H1 (cell line): ENCODE data around the gene MTCH1. TPM values are rescaled to one million over a fixed set of nuclear protein-coding genes. Genes with fewer than 3 reads are reported as not detected.

Experiments used
- polyA plus RNA-seq, 7 experiments: library from polyadenylated mRNA; depleted of rRNA in 3 of 7; stranded (reverse) in 5 of 7; unstranded in 2 of 7; fragments of >200 nt in 5 of 7; fragments of 200-250 nt in 2 of 7; gene quantifications; 1 replicate in 5 of 7; 2 replicates in 1 of 7; 4 replicates in 1 of 7; pipeline versions ENCODE4 v1.2.1 to v1.2.3, GENCODE V29; 2011 to 2013; ENCODE audit warnings: missing spikeins in 2 of 7, mixed read lengths in 2 of 7
- total RNA-seq: library from RNA; stranded (reverse); fragmentation: NEBNext Ultra II Directional; extraction: Animal tissue kit (Norgen Biotek cat#: 25700); gene quantifications from 2 replicates; pipeline ENCODE4 v1.2.1, GENCODE V29; 2021
- TF ChIP-seq, protein P1 (sequence below): fragments of 300-600 bp; sonication (generic); IDR thresholded peaks from 2 replicates; pipeline ENCODE4 v1.7.1; 2012; ENCODE audit warnings: low read length, moderate library complexity, mild to moderate bottlenecking, inconsistent platforms; ENCODE audit not compliant: insufficient replicate concordance

MTCH1 gene
- total and polyA plus RNA-seq, 2 of the 8 experiments (the other 6 are each of a cell fraction or from before 2014, with no cell fraction given): 169 to 214 TPM

DNA sequence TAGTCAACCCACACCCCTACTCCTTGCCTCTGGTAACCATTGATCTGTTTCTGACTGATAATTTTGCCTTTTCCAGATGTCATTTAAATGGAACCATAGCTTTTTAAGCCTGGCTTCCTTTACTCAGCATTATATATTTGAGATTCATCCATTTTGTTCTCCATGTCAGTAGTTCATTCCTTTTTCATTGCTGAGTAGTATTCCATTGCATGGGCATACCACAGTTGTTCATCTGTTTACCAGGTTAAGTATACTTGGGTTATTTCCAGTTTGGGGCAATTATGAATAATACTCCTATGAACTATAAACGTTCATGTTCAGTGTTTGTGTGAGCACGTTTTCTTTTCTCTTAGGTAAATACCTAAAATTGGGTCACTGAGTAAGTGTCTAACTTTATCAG, 44.6 kb upstream of the MTCH1 start (continued):
- TF ChIP-seq, protein P1, sequence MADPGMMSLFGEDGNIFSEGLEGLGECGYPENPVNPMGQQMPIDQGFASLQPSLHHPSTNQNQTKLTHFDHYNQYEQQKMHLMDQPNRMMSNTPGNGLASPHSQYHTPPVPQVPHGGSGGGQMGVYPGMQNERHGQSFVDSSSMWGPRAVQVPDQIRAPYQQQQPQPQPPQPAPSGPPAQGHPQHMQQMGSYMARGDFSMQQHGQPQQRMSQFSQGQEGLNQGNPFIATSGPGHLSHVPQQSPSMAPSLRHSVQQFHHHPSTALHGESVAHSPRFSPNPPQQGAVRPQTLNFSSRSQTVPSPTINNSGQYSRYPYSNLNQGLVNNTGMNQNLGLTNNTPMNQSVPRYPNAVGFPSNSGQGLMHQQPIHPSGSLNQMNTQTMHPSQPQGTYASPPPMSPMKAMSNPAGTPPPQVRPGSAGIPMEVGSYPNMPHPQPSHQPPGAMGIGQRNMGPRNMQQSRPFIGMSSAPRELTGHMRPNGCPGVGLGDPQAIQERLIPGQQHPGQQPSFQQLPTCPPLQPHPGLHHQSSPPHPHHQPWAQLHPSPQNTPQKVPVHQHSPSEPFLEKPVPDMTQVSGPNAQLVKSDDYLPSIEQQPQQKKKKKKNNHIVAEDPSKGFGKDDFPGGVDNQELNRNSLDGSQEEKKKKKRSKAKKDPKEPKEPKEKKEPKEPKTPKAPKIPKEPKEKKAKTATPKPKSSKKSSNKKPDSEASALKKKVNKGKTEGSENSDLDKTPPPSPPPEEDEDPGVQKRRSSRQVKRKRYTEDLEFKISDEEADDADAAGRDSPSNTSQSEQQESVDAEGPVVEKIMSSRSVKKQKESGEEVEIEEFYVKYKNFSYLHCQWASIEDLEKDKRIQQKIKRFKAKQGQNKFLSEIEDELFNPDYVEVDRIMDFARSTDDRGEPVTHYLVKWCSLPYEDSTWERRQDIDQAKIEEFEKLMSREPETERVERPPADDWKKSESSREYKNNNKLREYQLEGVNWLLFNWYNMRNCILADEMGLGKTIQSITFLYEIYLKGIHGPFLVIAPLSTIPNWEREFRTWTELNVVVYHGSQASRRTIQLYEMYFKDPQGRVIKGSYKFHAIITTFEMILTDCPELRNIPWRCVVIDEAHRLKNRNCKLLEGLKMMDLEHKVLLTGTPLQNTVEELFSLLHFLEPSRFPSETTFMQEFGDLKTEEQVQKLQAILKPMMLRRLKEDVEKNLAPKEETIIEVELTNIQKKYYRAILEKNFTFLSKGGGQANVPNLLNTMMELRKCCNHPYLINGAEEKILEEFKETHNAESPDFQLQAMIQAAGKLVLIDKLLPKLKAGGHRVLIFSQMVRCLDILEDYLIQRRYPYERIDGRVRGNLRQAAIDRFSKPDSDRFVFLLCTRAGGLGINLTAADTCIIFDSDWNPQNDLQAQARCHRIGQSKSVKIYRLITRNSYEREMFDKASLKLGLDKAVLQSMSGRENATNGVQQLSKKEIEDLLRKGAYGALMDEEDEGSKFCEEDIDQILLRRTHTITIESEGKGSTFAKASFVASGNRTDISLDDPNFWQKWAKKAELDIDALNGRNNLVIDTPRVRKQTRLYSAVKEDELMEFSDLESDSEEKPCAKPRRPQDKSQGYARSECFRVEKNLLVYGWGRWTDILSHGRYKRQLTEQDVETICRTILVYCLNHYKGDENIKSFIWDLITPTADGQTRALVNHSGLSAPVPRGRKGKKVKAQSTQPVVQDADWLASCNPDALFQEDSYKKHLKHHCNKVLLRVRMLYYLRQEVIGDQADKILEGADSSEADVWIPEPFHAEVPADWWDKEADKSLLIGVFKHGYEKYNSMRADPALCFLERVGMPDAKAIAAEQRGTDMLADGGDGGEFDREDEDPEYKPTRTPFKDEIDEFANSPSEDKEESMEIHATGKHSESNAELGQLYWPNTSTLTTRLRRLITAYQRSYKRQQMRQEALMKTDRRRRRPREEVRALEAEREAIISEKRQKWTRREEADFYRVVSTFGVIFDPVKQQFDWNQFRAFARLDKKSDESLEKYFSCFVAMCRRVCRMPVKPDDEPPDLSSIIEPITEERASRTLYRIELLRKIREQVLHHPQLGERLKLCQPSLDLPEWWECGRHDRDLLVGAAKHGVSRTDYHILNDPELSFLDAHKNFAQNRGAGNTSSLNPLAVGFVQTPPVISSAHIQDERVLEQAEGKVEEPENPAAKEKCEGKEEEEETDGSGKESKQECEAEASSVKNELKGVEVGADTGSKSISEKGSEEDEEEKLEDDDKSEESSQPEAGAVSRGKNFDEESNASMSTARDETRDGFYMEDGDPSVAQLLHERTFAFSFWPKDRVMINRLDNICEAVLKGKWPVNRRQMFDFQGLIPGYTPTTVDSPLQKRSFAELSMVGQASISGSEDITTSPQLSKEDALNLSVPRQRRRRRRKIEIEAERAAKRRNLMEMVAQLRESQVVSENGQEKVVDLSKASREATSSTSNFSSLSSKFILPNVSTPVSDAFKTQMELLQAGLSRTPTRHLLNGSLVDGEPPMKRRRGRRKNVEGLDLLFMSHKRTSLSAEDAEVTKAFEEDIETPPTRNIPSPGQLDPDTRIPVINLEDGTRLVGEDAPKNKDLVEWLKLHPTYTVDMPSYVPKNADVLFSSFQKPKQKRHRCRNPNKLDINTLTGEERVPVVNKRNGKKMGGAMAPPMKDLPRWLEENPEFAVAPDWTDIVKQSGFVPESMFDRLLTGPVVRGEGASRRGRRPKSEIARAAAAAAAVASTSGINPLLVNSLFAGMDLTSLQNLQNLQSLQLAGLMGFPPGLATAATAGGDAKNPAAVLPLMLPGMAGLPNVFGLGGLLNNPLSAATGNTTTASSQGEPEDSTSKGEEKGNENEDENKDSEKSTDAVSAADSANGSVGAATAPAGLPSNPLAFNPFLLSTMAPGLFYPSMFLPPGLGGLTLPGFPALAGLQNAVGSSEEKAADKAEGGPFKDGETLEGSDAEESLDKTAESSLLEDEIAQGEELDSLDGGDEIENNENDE: no peak
